NCI-H2171 (cell line): ENCODE measurements around the gene YES1.
"Not testable (repeated sequence)": the region's sequence is repeated elsewhere in the genome, so short reads cannot be mapped to it uniquely, and the experiment has no call there.

Source experiments
- DNase-seq: peaks from one replicate; lab custom pipeline; 2025; lab: John Stamatoyannopoulos, UW

The YES1 gene

GRCh38 chr18:683531-683930, 128.5 kb downstream of the YES1 start:
- DNase-seq: no peak

GRCh38 chr18:682833-683232, 129.2 kb downstream of the YES1 start:
- DNase-seq: no peak

DNA sequence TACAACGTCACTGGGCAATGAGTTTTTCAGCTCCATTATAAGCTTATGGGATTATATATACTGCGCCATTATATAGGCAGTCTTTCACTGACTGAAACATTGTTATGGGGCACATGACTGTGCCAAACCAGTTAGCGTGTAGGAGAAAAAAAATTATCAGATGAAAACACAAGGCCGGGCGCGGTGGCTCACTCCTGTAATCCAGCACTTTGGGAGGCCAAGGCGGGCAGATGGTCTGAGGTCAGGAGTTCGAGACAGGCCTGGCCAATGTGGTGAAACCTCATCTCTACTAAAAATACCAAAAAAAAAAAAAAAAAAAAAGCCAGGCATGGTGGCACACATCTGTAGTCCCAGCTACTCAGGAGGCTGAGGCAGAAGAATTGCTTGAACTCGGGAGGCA, 129.6 kb downstream of the YES1 start:
- not testable (repeated sequence) for DNase-seq

GRCh38 chr18:681985-682384, 130.1 kb downstream of the YES1 start:
- DNase-seq: no peak

- no peak for DNase-seq
Measured at GRCh38 chr18:680392-680791, 131.7 kb downstream of the YES1 start.

DNA sequence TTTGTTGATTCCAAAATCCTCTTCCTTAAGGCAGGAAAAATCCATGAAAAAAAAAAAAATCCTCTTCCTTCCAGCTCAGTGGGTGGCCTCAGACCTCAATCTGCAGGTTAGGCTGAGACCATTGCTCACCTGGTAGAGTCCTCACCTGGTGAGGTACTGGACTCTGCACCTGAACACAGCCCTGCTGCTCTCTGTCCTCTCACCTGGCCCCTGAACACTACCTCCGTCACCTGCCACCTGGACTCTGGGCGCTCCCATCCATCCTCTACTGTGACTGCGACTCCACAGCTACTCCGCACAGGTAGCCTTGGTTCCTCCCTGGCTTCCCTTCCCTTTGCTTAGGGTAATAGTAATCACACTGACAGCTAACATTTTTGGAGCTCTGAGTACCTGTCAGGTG, 132.5 kb downstream of the YES1 start:
- no peak for DNase-seq

GRCh38 chr18:678482-679182, 133.4 kb downstream of the YES1 start:
- no peak for DNase-seq

DNA sequence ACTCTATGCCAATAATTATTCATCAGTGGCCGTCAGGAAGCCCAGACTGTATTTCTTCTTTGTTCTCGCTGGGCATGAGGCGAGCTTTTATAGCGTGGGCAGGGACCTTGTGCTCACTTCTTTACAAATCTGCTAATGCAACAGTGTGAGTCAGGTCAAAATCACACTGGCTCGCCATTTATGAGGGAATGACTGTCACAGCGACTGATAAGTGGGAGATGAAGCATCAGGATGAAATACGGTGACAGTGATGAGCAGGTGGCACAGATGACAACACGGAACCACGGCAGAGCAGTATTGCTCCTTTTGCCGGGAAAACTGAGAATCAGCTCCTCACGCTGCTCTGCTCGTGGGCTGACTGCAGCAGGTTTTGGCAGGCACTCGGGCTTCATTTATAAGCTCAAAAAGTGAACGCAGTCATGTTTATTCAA, 134.1 kb downstream of the YES1 start:
- DNase-seq: no peak

- DNase-seq: no peak
Measured at GRCh38 chr18:677145-677544, 134.9 kb downstream of the YES1 start.

GRCh38 chr18:676736-677135, 135.3 kb downstream of the YES1 start:
- no peak for DNase-seq

DNA sequence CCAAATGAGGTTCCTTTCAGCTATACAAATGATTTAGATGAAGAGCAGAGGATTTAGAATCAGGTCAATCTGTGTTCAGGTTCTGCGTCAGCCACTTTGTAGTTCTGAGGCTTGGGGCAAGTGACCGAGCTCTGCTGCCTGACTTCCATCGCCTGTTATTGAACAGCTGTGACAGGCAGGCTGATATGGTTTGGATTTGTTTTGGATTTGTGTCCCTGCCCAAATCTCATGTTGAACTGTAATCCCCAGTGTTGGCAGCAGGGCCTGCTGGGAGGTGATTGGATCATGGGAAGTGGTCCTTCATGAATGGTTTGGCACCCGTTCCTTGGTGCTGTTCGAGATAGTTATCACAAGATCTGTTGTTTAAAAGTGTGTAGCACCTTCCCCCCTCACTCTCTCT, 136.0 kb downstream of the YES1 start:
- no peak for DNase-seq

GRCh38 chr18:675307-675706, 136.7 kb downstream of the YES1 start:
- no peak for DNase-seq

- DNase-seq: no peak
Measured at GRCh38 chr18:673769-674168, 138.3 kb downstream of the YES1 start.

GRCh38 chr18:673317-673716, 138.7 kb downstream of the YES1 start:
- DNase-seq: no peak
